T-cell (primary cell): Measurements from ENCODE around the gene SEC23IP. TPM values are rescaled to one million over a fixed set of nuclear protein-coding genes. Genes with fewer than 3 reads are reported as not detected.

Experiments used
- ATAC-seq, 4 experiments: fragments of 200-7000 bp in 3 of 4; fragments of 150-1000 bp in 1 of 4; cut with Tn5 transposase; replicated peaks in 1 of 4; 1 replicate in 3 of 4; 2 replicates in 1 of 4; pipeline ENCODE4 v1.10.0; 2021; ENCODE audit warnings: moderate library complexity in 3 of 4, mild to moderate bottlenecking in 2 of 4, moderate number of reproducible peaks in 1 of 4
- CTCF ChIA-PET, 2 donors: fragments of 300-600 bp; sonication (Branson Sonifier 250); formaldehyde crosslinking; loops; one replicate each; lab custom pipeline; 2022; ENCODE audit warnings: antibody characterized with exemption in 2 of 2; lab: Charles Lee
- POLR2A ChIA-PET, 2 donors: fragments of 300-600 bp; sonication (Branson Sonifier 250); formaldehyde crosslinking; loops; one replicate each; lab custom pipeline; 2022; ENCODE audit warnings: antibody characterized with exemption in 2 of 2; lab: Charles Lee
- DNase-seq, 35 experiments: peaks; one replicate each; pipeline versions ENCODE4 v3.0.0 to v3.0.0-alpha.2; 2013 to 2023
- H3K27ac ChIP-seq: one replicate; pipeline ENCODE4 v1.5.1; 2013; ENCODE audit warnings: low read length
- H3K27me3 ChIP-seq, 2 experiments: replicated peaks in 1 of 2; 1 replicate in 1 of 2; 2 replicates in 1 of 2; pipeline versions ENCODE4 v1.6.1 to v1.7.0; 2013; ENCODE audit warnings: low read length in 1 of 2, mixed read lengths in 1 of 2; ENCODE audit not compliant: control insufficient read depth in 2 of 2, insufficient read depth in 2 of 2; ENCODE audit errors: extremely low read depth in 1 of 2
- H3K36me3 ChIP-seq, 2 donors: 1 replicate in 1 of 2; 2 replicates in 1 of 2; pipeline versions ENCODE4 v1.6.1 to v1.7.0; 2013; ENCODE audit warnings: low read length in 1 of 2; ENCODE audit not compliant: control insufficient read depth in 2 of 2, insufficient read depth in 1 of 2; ENCODE audit errors: extremely low read depth in 1 of 2
- H3K4me1 ChIP-seq, 2 experiments: 1 replicate in 1 of 2; 2 replicates in 1 of 2; pipeline versions ENCODE4 v1.6.1 to v1.7.0; 2013; ENCODE audit warnings: low read length in 2 of 2, mixed read lengths in 1 of 2; ENCODE audit not compliant: insufficient read depth in 2 of 2, control insufficient read depth in 1 of 2; ENCODE audit errors: extremely low read depth in 1 of 2
- H3K4me3 ChIP-seq, 2 donors: 1 replicate in 1 of 2; 2 replicates in 1 of 2; pipeline versions ENCODE4 v1.5.1 to v1.7.0; 2013; ENCODE audit warnings: mild to moderate bottlenecking in 2 of 2, low read length in 1 of 2, moderate library complexity in 1 of 2; ENCODE audit not compliant: control insufficient read depth in 1 of 2; ENCODE audit errors: extremely low read depth in 1 of 2
- H3K9me3 ChIP-seq: 2 replicates; pipeline ENCODE4 v1.7.0; 2013
- H3K27ac Mint-ChIP-seq, 2 donors: one replicate each; pipeline ENCODE4 v1.8.0; 2020 to 2021; ENCODE audit warnings: mild to moderate bottlenecking in 2 of 2, mixed read lengths in 2 of 2
- H3K27me3 Mint-ChIP-seq, 2 donors: one replicate each; pipeline ENCODE4 v1.8.0; 2021 to 2022; ENCODE audit warnings: mixed read lengths in 2 of 2
- H3K36me3 Mint-ChIP-seq: one replicate; pipeline ENCODE4 v1.8.0; 2021; ENCODE audit warnings: mixed read lengths
- H3K4me1 Mint-ChIP-seq, 3 donors: one replicate each; pipeline ENCODE4 v1.8.0; 2020 to 2022; ENCODE audit warnings: mixed read lengths in 3 of 3, mild to moderate bottlenecking in 1 of 3
- H3K4me3 Mint-ChIP-seq, 3 donors: one replicate each; pipeline ENCODE4 v1.8.0; 2020 to 2022; ENCODE audit warnings: mild to moderate bottlenecking in 3 of 3, mixed read lengths in 3 of 3, moderate library complexity in 3 of 3
- H3K9me3 Mint-ChIP-seq, 3 donors: one replicate each; pipeline ENCODE4 v1.8.0; 2020 to 2022; ENCODE audit warnings: mixed read lengths in 3 of 3
- WGBS: methylation state at CpG from one replicate; pipeline ENCODE4 v1.1.5; 2013; ENCODE audit warnings: missing lambda C conversion rate; ENCODE audit not compliant: insufficient coverage; 5-methylcytosine and 5-hydroxymethylcytosine counted together
- total RNA-seq, 35 experiments: library from RNA in 6 of 35; stranded (reverse) in 6 of 35; fragments of 120-200 nt in 1 of 35; gene quantifications; one replicate each; pipeline versions ENCODE4 v1.2.1 to v1.2.4 and lab custom pipeline; 2013 to 2026

SEC23IP gene
- total RNA-seq, 5 donors from 2014 or later (not counting 1 experiment from before 2014, with no cell fraction given) = 33.8 to 67.1 (median 52.0) TPM

DNA sequence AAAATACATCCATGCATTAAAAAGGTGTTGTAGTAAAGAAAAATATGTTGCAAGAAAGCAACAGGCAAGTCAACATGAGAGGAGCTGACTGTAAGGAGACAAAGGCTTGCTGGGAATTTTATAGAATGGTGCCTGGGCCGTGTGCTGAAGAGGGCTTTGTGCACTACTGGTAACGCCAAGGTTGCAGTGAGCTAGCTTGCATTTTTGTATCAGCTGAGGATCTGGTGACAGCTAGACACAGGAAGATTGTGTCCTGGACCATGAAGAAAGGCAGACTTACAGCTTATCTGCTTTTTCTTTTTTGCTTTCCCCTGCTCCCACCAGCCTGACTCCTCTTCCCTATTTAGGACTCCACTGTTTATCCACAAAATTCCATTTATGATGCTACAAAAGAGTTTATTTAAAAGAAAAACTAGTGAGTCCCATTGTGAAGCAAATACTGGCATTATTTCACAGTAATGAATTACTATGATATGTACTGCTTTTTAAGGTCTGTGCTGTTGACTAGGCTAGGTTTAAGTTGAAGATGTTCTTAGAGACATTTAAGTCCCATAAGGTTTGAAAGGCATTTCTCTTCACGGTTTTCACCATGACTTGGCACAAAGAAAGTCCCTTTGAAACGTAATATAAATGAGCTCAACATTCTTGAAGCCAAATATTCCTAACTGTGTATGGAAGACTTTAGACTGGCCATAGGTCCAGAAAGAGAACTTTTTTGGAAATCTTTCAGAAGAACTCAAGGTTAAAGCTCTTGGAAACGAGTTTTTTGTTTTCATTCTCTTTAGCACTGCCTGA, 88.6 kb downstream of the SEC23IP start:
- Mint-ChIP-seq H3K4me3 (no peak overlapping the region), H3K4me1 (no peaks in the 10 kb centered on the region), H3K9me3 (no peaks in the 10 kb centered on the region), H3K36me3 (no peaks in the 10 kb centered on the region), H3K27me3 (peaks cover 3 to 15% of the 10 kb centered on the region in 2 donors), H3K27ac (no peak overlapping the region)
- no peaks in the 10 kb centered on the region for H3K4me1 ChIP-seq
- ChIA-PET POLR2A (no interaction called here), CTCF (no interaction called here)
- 88% methylated on average over 2 of the region's 5 CpGs for WGBS
- ATAC-seq (no peak), DNase-seq (no peak)
- H3K9me3 ChIP-seq = no peaks in the 10 kb centered on the region
- no peaks in the 10 kb centered on the region for H3K36me3 ChIP-seq
- no peak overlapping the region for H3K27ac ChIP-seq
- H3K27me3 ChIP-seq = peaks cover 0 to 11% of the 10 kb centered on the region in 2 experiments
- no peak overlapping the region for H3K4me3 ChIP-seq

DNA sequence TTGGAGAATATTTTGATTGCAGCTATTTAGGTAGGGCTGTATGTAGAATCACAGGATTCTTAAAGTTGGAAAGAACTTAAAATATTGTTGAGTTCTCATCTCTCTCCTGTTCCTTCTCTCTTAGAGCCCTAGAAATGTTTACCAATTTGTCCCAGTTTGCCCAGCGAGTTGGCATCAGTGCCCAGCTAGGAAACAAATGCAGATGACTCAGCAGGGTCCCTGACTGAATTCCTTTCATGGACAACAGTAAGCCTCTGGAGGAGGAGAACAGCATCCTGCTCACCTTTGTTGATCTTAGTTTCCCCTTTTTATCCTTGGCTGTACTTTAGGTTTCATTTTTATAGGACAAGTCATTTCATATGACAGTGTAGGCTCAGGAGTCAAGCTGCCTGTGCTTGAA, 89.3 kb downstream of the SEC23IP start:
- Mint-ChIP-seq H3K4me3 (no peak overlapping the region), H3K4me1 (no peaks in the 10 kb centered on the region), H3K9me3 (no peaks in the 10 kb centered on the region), H3K27me3 (peaks cover 3 to 15% of the 10 kb centered on the region in 2 donors), H3K36me3 (no peaks in the 10 kb centered on the region), H3K27ac (no peak overlapping the region)
- ChIA-PET CTCF (no interaction called here), POLR2A (no interaction called here)
- DNase-seq (no peak), ATAC-seq (no peak)
- Histone ChIP-seq H3K4me3 (no peak overlapping the region), H3K9me3 (no peaks in the 10 kb centered on the region), H3K36me3 (no peaks in the 10 kb centered on the region), H3K4me1 (no peaks in the 10 kb centered on the region), H3K27me3 (peaks cover 0 to 11% of the 10 kb centered on the region in 2 experiments), H3K27ac (no peak overlapping the region)
- 25% methylated on average over 1 of the region's 1 CpG for WGBS

DNA sequence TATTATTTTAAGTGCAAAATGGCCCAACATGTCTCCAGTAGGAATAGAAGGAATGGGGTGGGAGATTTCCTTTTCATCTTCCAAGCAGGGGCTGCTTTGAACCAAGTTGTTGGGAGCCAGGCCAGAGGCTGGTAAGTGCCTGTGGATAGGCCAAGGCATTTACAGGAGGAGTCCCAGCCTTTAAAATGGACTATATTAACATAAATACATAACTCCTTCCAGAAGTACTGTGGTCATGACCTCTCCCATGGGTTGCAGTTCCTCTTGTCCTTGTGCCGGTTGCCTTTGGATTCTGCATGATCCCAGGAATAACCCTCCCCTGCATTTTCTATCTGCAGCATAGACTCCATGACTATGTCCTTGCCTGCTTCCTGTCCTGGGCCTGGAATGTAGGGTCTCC, 95.8 kb downstream of the SEC23IP start:
- DNase-seq (no peak), ATAC-seq (no peak)
- Histone ChIP-seq H3K36me3 (no peaks in the 10 kb centered on the region), H3K9me3 (no peaks in the 10 kb centered on the region), H3K4me1 (no peaks in the 10 kb centered on the region), H3K4me3 (no peak overlapping the region), H3K27ac (no peak overlapping the region), H3K27me3 (peaks cover 0 to 23% of the 10 kb centered on the region in 2 experiments)
- Mint-ChIP-seq H3K4me1 (no peaks in the 10 kb centered on the region), H3K9me3 (no peaks in the 10 kb centered on the region), H3K36me3 (no peaks in the 10 kb centered on the region), H3K27me3 (peaks cover 18 to 22% of the 10 kb centered on the region in 2 donors), H3K27ac (no peak overlapping the region), H3K4me3 (no peak overlapping the region)
- ChIA-PET POLR2A (no interaction called here), CTCF (no interaction called here)
- no CpG with 5 or more reads among the region's 1 CpG for WGBS

DNA sequence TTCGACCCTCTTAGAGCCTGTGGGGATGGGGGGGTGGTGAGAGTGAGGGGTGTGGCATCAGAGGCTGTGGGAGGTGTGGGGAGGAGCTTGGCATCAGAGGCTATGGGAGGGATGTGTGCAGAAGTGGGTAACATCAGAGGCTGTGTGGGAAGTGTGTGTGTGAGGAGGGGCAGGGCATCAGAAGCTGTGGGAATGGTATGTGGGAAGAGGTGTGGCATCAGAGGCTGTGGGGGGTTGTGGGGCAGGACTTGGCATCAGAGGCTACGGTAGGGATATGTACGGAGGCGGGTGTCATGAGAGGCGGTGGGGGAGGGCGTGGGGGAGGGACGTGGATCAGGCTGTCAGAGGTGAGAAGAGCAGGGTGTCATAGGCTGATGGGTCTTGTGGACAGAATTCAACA, 97.4 kb downstream of the SEC23IP start:
- no peaks in the 10 kb centered on the region for H3K4me1 ChIP-seq
- H3K36me3 ChIP-seq = no peaks in the 10 kb centered on the region
- ChIA-PET CTCF (no interaction called here), POLR2A (no interaction called here)
- no peak overlapping the region for H3K27ac ChIP-seq
- H3K4me3 ChIP-seq = no peak overlapping the region
- Mint-ChIP-seq H3K4me3 (no peak overlapping the region), H3K9me3 (no peaks in the 10 kb centered on the region), H3K27ac (no peak overlapping the region), H3K4me1 (no peaks in the 10 kb centered on the region), H3K36me3 (no peaks in the 10 kb centered on the region), H3K27me3 (peaks cover 18 to 22% of the 10 kb centered on the region in 2 donors)
- ATAC-seq = no peak
- whole genome bisulfite sequencing = 60% methylated on average over 1 of the region's 7 CpGs
- no peak for DNase-seq
- H3K9me3 ChIP-seq = no peaks in the 10 kb centered on the region
- peaks cover 0 to 23% of the 10 kb centered on the region in 2 experiments for H3K27me3 ChIP-seq

DNA sequence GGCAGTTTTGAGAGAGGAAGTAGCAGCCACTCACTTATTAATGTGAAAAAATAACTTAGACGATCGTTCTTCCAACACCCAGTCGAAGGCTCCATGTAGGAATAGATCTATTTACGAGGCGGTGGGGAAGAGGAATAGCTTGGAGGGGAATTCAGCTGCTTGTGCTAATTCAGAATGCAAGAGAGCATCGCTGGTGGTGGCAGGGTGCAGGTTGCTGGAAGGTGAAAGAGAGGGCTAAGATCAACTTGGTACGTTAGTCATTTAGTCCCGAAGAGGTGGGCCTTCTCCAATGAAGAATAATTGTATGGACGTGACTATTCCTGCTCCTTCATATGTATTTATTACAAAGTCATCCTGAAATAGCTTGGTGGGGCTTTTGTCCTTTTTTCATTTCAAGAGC, 98.5 kb downstream of the SEC23IP start:
- Histone ChIP-seq H3K4me3 (no peak overlapping the region), H3K27me3 (peaks cover 0 to 23% of the 10 kb centered on the region in 2 experiments), H3K9me3 (no peaks in the 10 kb centered on the region), H3K27ac (no peak overlapping the region), H3K36me3 (no peaks in the 10 kb centered on the region), H3K4me1 (no peaks in the 10 kb centered on the region)
- H3K4me1 Mint-ChIP-seq = no peaks in the 10 kb centered on the region
- no peak overlapping the region for H3K27ac Mint-ChIP-seq
- ChIA-PET POLR2A (no interaction called here), CTCF (no interaction called here)
- no peaks in the 10 kb centered on the region for H3K36me3 Mint-ChIP-seq
- DNase-seq = no peak
- no peak for ATAC-seq
- peaks cover 23 to 25% of the 10 kb centered on the region in 2 donors for H3K27me3 Mint-ChIP-seq
- H3K9me3 Mint-ChIP-seq = peaks cover 8% of the 10 kb centered on the region in 3 donors
- WGBS = 81% methylated on average over 4 of the region's 9 CpGs
- H3K4me3 Mint-ChIP-seq = no peak overlapping the region

DNA sequence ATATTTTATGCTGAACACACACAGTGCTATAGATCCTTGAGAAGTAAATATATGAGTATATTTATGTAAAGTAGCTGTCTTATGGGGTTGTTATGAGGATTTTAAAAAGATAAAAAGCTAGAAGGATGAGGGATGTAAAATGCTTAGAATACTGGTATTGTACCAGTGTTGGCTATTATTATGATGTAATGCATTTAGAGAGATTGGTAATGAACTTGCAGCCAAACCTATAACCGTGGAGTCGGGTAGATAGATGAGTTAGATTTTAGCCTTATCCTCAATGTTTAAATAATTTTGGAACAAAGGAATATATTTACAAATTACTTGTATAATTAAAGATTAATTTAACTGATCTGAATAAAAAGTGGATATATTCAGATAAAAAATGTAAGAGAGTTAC, 99.3 kb downstream of the SEC23IP start:
- H3K27ac ChIP-seq = no peak overlapping the region
- Mint-ChIP-seq H3K9me3 (peaks cover 12 to 16% (median 13%) of the 10 kb centered on the region in 3 donors), H3K36me3 (no peaks in the 10 kb centered on the region), H3K4me1 (no peaks in the 10 kb centered on the region), H3K4me3 (no peak overlapping the region), H3K27me3 (peaks cover 25 to 27% of the 10 kb centered on the region in 2 donors), H3K27ac (no peak overlapping the region)
- no peak overlapping the region for H3K4me3 ChIP-seq
- H3K4me1 ChIP-seq = no peaks in the 10 kb centered on the region
- no peaks in the 10 kb centered on the region for H3K36me3 ChIP-seq
- H3K27me3 ChIP-seq = peaks cover 0 to 23% of the 10 kb centered on the region in 2 experiments
- ChIA-PET POLR2A (no interaction called here), CTCF (no interaction called here)
- ATAC-seq (no peak), DNase-seq (no peak)
- WGBS = no CpG with 5 or more reads among the region's 2 CpGs
- no peaks in the 10 kb centered on the region for H3K9me3 ChIP-seq
